COLO668 (cell line): ENCODE measurements around the gene TIRAP.
"Not testable (repeated sequence)": the region's sequence is repeated elsewhere in the genome, so short reads cannot be mapped to it uniquely, and the experiment has no call there.

Source experiments
- DNase-seq: peaks from one replicate; lab custom pipeline; 2025; ENCODE audit not compliant: unreplicated experiment; lab: John Stamatoyannopoulos, UW

Gene TIRAP

DNA sequence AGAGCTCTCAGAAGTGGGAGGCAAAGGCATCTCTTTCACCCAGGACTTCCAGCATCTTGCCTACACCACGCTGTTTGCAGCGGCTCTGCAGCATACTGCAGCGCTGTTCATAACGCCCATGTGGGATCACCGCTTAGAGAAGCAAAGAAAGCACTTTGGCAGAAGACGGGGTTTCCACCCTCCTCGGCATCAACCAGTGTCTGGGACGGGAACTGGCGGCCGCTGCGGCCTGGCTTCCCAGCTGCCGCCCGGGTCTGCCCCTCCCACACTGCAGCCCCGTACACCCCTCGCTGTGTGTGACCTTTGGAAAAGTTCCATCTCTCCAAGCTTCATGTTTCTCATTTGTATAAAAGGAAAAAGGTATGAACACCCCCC, 545 bp upstream of the TIRAP start:
- peak; percentile 42 for DNase-seq

DNA sequence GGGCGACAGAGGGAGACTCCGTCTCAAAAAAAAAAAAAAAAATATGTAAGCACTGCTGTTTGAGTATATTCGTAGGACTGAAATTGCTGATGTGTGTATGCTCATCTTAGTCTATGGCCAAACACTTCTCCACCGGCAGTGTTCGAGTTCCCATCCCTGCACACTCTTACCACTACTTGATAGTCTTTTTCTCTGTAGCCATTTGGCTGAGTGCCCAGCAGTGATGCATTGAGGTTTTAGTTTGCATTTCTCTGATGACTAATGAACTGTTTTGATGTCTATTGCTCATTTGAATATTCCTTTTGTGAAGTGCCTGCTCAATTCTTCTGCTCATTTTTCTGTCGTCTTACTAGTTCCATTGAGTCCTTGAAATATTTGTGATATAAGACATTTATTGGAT, 1.9 kb downstream of the TIRAP start:
- DNase-seq = peak; percentile 88

GRCh38 chr11:126288237-126288636, 5.3 kb downstream of the TIRAP start:
- no peak for DNase-seq

- no peak for DNase-seq
Measured at GRCh38 chr11:126290887-126291286, 8.0 kb downstream of the TIRAP start.

DNA sequence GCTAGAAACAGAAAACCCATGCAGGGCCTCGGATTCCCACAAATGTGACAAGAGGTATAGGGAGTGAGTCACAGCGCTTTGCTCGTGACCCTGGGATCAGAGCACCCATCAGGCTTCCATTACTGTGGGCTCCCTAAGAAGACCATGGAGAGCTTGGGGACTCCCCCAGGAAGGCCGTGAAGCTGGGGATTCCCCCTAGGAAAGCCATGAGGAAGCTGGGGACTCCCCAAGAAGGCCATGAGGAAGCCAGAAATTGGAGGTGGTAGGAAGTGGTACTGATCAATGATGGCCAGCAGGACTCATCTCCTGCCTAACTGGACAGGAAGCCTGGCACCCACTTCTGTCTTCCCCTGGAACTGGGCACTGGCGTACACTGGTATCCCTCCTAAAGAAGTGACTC, 10.8 kb downstream of the TIRAP start:
- DNase-seq = no peak

- DNase-seq = no peak
Measured at GRCh38 chr11:126297004-126297403, 14.1 kb downstream of the TIRAP start.

DNA sequence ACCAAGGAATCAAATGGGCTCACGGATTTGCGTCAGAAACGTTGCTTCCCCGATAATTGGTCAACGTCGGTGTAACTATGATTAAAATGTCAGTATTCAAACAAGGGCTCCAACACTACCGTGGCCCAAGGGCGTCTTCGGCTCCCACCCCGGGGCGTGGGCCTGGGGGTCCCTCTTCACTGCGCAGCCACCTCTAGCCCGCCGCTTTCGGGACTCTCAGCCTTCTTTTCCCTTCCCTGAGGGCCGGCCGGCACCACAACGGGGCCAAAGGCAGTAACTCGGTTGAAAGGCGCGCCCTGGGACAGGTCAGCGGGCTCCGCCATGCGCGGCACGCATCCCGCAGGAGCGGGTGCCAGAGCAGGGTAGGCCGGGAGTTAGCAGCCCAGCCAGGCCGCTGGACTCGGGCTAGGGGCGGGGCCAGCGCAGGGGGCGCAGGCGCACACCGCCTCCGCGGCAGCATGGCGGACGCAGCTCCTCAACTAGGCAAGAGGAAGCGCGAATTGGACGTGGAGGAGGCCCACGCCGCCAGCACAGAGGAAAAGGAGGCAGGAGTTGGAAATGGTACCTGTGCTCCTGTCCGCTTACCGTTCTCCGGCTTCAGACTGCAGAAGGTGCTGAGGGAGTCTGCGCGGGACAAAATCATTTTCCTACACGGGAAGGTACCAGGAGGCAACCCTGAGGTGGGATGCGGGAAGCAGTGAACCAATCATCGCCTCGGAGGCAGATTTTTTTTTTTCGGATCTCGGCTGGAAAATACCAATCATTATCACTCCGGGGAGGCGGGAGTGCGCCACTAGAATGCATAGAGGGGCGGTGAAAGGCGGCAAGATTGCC, 20.9 kb downstream of the TIRAP start, which contains the start of gene DCPS:
Gene DCPS (plus strand): TSS at position 438 of the 834 bp plus-strand sequence. CDS start 21 bp downstream, at position 459.
- peak; percentile 92 for DNase-seq

DNA sequence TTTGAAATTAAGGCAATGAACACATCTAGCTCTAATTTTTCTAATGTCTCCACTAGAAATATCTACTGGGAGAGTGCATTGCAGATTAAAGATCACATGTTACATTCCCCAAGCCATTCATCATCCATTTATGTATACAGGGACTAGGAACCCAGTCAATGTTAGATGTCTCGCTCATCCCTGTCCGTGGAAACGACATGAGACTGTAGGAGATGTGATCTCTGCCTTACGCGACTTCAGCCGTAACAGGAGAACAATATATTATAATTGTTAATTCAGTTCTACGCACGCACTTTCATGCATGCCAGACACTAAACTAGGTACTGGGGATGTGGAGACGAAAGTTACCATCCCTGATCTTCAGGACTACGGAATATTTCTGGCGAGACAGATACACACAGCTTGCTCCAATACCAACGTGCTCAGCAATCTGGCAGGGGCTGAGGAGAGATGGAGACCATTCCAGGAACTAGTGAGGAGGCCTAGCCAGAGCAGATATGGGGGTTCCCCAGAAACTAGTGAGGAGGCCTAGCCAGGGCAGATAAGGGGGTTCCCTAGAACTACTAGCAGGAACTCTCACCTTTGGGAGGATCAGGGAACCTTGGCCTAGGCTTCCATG, 21.7 kb downstream of the TIRAP start:
- DNase-seq = no peak

- DNase-seq = no peak
Measured at GRCh38 chr11:126305699-126306098, 22.8 kb downstream of the TIRAP start.

DNA sequence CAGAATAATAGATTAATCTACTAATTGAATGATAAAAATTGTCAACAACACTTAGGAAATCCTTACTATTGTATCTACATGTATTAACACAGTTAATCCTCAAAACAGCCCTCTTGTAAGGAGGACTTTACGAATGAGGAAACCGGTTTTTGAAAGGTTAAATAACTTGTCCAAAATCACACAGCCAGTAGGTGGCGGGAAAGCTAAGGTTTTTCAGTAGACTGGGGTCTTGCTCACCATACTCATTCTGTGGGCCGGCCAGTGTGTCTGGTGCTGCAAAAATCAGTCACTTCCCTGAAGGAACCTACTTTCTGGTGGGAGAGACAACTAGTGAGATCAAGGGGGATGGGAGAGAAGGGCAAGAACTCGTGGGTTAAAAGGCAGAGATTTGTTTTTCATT, 24.8 kb downstream of the TIRAP start:
- DNase-seq = peak; percentile 13

DNA sequence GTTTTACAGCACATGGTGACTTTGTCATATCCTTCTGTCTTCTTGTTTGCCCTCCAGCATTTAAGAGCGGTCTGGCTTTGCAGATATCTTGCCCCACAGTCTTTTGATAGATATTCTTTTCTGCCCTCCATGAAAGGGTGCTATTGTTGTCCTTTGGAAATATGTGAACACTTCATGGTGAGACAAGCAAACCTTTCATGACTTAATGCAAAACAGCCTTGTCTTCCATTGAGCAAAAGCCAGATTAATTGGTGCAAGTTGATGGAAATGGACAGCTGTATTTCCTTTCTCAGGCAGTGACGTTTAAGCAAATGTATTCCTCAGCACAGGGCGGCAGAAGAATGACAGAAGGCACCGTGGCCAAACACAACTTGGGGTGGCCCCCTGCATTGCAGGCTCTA, 25.4 kb downstream of the TIRAP start:
- DNase-seq = no peak

DNA sequence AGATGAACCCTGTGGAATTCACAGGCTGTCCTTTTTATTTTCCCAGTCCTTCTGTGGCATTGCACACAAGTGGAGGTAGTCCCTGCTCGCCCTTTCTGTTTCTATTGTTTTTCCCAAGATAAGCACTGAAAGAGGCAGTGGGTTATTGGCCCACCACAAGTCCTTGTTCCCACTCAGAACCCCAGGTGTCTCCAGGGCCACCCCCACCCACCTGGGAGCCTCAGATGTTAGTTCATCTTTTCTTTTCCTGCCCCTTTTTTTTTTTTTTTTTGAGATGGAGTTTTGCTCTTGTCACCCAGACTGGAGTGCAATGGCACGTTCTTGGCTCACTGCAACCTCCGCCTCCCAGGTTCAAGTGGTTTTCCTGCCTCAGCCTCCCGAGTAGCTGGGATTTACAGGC, 25.9 kb downstream of the TIRAP start:
- not testable (repeated sequence) for DNase-seq

- peak; percentile 69 for DNase-seq
Measured at GRCh38 chr11:126310200-126310991, 27.5 kb downstream of the TIRAP start.

DNA sequence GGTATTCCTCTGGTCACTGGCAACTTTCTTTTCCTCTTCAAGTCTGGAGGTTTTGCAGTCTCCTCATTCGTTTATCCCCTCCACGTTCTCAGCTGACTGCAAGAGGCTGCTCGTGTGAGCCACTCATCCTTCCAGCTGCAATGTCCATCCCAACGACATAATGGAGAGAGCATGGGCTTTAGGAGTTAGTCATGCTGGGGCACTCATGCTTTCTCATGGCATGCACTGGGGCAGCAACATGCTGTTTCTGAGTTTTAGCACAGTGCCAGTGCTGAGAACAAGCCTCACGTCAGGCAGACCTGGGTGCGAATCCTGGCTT, 28.1 kb downstream of the TIRAP start:
- DNase-seq = no peak

- DNase-seq = no peak
Measured at GRCh38 chr11:126311401-126312291, 28.8 kb downstream of the TIRAP start.

GRCh38 chr11:126312961-126313360, 30.1 kb downstream of the TIRAP start:
- no peak for DNase-seq

DNA sequence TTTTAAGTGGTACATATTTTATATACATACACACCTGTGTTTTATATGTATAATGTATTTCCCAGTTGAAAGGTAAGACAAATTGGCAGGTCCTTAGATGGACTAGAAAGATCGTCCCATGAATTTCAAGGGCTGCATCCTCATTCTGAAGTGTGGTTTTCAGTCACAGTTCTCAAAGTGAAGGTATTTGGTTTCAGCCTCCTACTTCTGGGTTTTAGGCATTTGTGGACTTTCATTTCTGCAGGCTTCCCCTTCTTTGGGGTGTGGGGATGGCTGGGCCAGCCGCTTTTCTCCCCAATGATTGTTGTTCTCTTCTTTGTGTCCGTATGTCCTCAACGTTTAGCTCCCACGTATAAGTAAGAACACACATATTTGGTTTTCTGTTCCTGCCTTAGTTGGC, 30.9 kb downstream of the TIRAP start:
- DNase-seq = no peak

- DNase-seq = no peak
Measured at GRCh38 chr11:126317432-126317755, 34.5 kb downstream of the TIRAP start.

- no peak for DNase-seq
Measured at GRCh38 chr11:126317756-126318573, 35.1 kb downstream of the TIRAP start.
